Astrocyte (in vitro differentiated cells and primary cell): Measurements from ENCODE around the gene FAM227B. TPM values are rescaled to one million over a fixed set of nuclear protein-coding genes. Genes with fewer than 3 reads are reported as not detected.

Experiments used
- DNase-seq: peaks from one replicate; pipeline ENCODE4 v3.0.0-alpha.2; 2010; ENCODE audit warnings: low read depth
- FAIRE-seq: peaks from 2 replicates; lab custom pipeline; 2011; peaks lifted over from hg19 to GRCh38; lab: Jason Lieb, UNC
- H2AFZ ChIP-seq: 2 replicates; pipeline ENCODE4 v1.6.0; 2012; ENCODE audit warnings: low read depth, low read length, inconsistent platforms
- H3K27ac ChIP-seq: 2 replicates; pipeline ENCODE4 v1.5.1; 2011; ENCODE audit warnings: low read depth, low read length, inconsistent platforms
- H3K27me3 ChIP-seq: 2 replicates; pipeline ENCODE4 v1.6.0; 2011; ENCODE audit warnings: low read length, inconsistent platforms; ENCODE audit not compliant: insufficient read depth
- H3K36me3 ChIP-seq: 2 replicates; pipeline ENCODE4 v1.5.1; 2011; ENCODE audit warnings: low read length, inconsistent platforms; ENCODE audit not compliant: insufficient read depth
- H3K4me1 ChIP-seq: 2 replicates; pipeline ENCODE4 v1.5.1; 2011; ENCODE audit warnings: low read length, inconsistent platforms; ENCODE audit not compliant: insufficient read depth
- H3K4me2 ChIP-seq: 2 replicates; pipeline ENCODE4 v1.6.0; 2012; ENCODE audit warnings: low read length, inconsistent platforms
- H3K4me3 ChIP-seq: 2 replicates; pipeline ENCODE4 v1.5.1; 2011; ENCODE audit warnings: low read depth, mild to moderate bottlenecking, low read length, inconsistent platforms; ENCODE audit not compliant: insufficient read depth
- H3K79me2 ChIP-seq: 2 replicates; pipeline ENCODE4 v1.6.0; 2012; ENCODE audit warnings: mild to moderate bottlenecking, low read length, inconsistent platforms; ENCODE audit not compliant: insufficient read depth
- H3K9ac ChIP-seq: 2 replicates; pipeline ENCODE4 v1.6.0; 2012; ENCODE audit warnings: mild to moderate bottlenecking, low read length, inconsistent platforms
- H3K9me3 ChIP-seq: 2 replicates; pipeline ENCODE4 v1.5.1; 2012; ENCODE audit warnings: low read depth, mild to moderate bottlenecking, low read length, inconsistent platforms; ENCODE audit not compliant: insufficient read depth
- H4K20me1 ChIP-seq: 2 replicates; pipeline ENCODE4 v1.6.0; 2012; ENCODE audit warnings: low read length, inconsistent platforms; ENCODE audit not compliant: insufficient read depth
- H3K27ac Mint-ChIP-seq: one replicate; pipeline ENCODE4 v1.8.0; 2021; ENCODE audit warnings: mild to moderate bottlenecking, mixed read lengths; ENCODE audit not compliant: unreplicated experiment
- H3K27me3 Mint-ChIP-seq: one replicate; pipeline ENCODE4 v1.8.0; 2021; ENCODE audit warnings: low read depth, mixed read lengths; ENCODE audit not compliant: unreplicated experiment
- H3K36me3 Mint-ChIP-seq: one replicate; pipeline ENCODE4 v1.8.0; 2021; ENCODE audit warnings: low read depth, mixed read lengths; ENCODE audit not compliant: unreplicated experiment
- H3K4me1 Mint-ChIP-seq: one replicate; pipeline ENCODE4 v1.8.0; 2021; ENCODE audit warnings: low read depth, mixed read lengths; ENCODE audit not compliant: unreplicated experiment
- H3K4me3 Mint-ChIP-seq: one replicate; pipeline ENCODE4 v1.8.0; 2021; ENCODE audit warnings: mild to moderate bottlenecking, moderate library complexity, mixed read lengths; ENCODE audit not compliant: unreplicated experiment
- H3K9me3 Mint-ChIP-seq: one replicate; pipeline ENCODE4 v1.8.0; 2021; ENCODE audit warnings: mild to moderate bottlenecking, mixed read lengths; ENCODE audit not compliant: unreplicated experiment
- EZH2 ChIP-seq: IDR thresholded peaks from 2 replicates; pipeline ENCODE4 v1.6.1; 2012; ENCODE audit warnings: mild to moderate bottlenecking, low read length, inconsistent platforms; ENCODE audit not compliant: insufficient read depth
- total RNA-seq: library from RNA; stranded (reverse); gene quantifications from 2 replicates; pipeline ENCODE4 v1.2.1, GENCODE V29; 2021
- TF ChIP-seq, protein P1 (sequence below): IDR thresholded peaks from 2 replicates; pipeline ENCODE4 v1.5.1; 2011; ENCODE audit warnings: low read depth, mild to moderate bottlenecking, inconsistent platforms, low read length, moderate library complexity; ENCODE audit not compliant: insufficient read depth

FAM227B gene
- total RNA-seq, 1 donor from 2014 or later: 5.7 TPM

DNA sequence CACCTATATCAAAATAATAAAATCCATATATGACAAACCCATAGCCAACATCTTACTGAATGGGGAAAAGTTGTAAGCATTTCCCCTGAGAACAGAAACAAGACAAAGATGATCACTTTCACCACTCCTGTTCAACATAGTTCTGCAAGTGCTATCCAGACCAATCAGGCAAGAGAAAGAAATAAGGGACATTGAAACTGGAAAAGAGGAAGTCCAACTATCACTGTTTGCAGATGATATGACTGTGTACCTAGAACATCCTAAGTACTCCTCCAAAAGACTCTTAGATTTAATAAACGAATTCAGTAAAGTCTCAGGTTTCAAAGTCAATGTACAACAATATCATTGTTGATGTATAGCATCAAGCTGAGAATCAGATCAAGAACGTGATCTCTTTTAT lies 233.1 kb downstream of the FAM227B start:
- Histone ChIP-seq H2AFZ (no peak overlapping the region), H3K4me1 (no peaks in the 10 kb centered on the region), H3K27me3 (no peaks in the 10 kb centered on the region), H3K4me2 (no peak overlapping the region), H3K4me3 (no peak overlapping the region), H3K9me3 (no peaks in the 10 kb centered on the region), H4K20me1 (no peaks in the 10 kb centered on the region), H3K27ac (no peak overlapping the region), H3K9ac (no peak overlapping the region), H3K79me2 (no peaks in the 10 kb centered on the region), H3K36me3 (no peaks in the 10 kb centered on the region)
- Mint-ChIP-seq H3K4me3 (no peak overlapping the region), H3K27me3 (no peaks in the 10 kb centered on the region), H3K27ac (no peak overlapping the region), H3K4me1 (peaks cover 4% of the 10 kb centered on the region), H3K9me3 (no peaks in the 10 kb centered on the region), H3K36me3 (no peaks in the 10 kb centered on the region)
- no peak for FAIRE-seq
- DNase-seq: no peak
- TF ChIP-seq, protein P1, sequence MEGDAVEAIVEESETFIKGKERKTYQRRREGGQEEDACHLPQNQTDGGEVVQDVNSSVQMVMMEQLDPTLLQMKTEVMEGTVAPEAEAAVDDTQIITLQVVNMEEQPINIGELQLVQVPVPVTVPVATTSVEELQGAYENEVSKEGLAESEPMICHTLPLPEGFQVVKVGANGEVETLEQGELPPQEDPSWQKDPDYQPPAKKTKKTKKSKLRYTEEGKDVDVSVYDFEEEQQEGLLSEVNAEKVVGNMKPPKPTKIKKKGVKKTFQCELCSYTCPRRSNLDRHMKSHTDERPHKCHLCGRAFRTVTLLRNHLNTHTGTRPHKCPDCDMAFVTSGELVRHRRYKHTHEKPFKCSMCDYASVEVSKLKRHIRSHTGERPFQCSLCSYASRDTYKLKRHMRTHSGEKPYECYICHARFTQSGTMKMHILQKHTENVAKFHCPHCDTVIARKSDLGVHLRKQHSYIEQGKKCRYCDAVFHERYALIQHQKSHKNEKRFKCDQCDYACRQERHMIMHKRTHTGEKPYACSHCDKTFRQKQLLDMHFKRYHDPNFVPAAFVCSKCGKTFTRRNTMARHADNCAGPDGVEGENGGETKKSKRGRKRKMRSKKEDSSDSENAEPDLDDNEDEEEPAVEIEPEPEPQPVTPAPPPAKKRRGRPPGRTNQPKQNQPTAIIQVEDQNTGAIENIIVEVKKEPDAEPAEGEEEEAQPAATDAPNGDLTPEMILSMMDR: no peak

DNA sequence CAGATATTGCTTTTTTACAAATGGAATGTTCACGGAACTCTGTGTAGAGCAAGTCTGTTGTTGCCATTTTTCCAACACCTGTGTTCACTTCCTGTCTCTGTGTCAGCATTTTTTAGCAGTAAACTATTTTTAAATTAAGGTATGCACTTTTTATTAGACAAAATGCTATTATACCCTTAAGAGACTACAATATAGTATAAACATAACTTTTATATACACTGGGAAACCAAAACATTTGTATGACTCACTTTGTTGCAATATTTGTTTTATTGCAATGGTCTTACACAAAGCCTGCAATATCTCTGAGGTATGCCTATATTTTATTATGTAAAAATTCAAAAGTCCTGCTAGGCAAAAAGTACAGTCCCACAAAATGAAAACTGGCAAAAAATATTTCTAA lies 237.4 kb downstream of the FAM227B start:
- Histone ChIP-seq H4K20me1 (no peaks in the 10 kb centered on the region), H3K4me2 (no peak overlapping the region), H3K36me3 (no peaks in the 10 kb centered on the region), H2AFZ (no peak overlapping the region), H3K27me3 (no peaks in the 10 kb centered on the region), H3K9me3 (no peaks in the 10 kb centered on the region), H3K4me3 (no peak overlapping the region), H3K9ac (no peak overlapping the region), H3K4me1 (no peaks in the 10 kb centered on the region), H3K79me2 (no peaks in the 10 kb centered on the region), H3K27ac (no peak overlapping the region)
- H3K27me3 Mint-ChIP-seq: no peaks in the 10 kb centered on the region
- no peaks in the 10 kb centered on the region for H3K4me1 Mint-ChIP-seq
- peaks cover 1% of the 10 kb centered on the region for H3K36me3 Mint-ChIP-seq
- FAIRE-seq (no peak), DNase-seq (no peak)
- no peak overlapping the region for H3K4me3 Mint-ChIP-seq
- TF ChIP-seq EZH2: no peak
- TF ChIP-seq, protein P1: no peak
- H3K9me3 Mint-ChIP-seq: no peaks in the 10 kb centered on the region
- H3K27ac Mint-ChIP-seq: no peak overlapping the region

DNA sequence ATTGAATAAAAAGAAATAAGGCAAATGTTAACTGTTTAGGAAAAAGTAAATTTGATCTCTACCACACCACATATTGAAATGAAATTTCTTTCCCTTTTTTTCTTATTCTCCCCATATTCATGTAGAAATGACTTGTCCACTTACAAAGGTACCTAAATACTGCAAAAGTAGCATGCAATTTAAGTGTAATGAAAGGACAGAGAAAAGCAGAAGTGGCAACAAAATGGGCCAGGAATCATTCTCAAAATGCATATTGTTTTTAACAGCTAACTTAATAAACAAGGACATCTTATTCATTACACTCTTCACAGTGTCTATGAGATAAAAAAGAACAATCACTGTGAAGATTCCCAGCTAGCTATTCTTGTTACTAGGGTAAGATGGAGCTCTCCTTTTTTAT lies 238.2 kb downstream of the FAM227B start:
- no peaks in the 10 kb centered on the region for H4K20me1 ChIP-seq
- H3K27ac ChIP-seq: no peak overlapping the region
- no peaks in the 10 kb centered on the region for H3K79me2 ChIP-seq
- no peak overlapping the region for H3K4me3 Mint-ChIP-seq
- H2AFZ ChIP-seq: no peak overlapping the region
- no peak overlapping the region for H3K9ac ChIP-seq
- no peaks in the 10 kb centered on the region for H3K9me3 ChIP-seq
- no peaks in the 10 kb centered on the region for H3K9me3 Mint-ChIP-seq
- peaks cover 1% of the 10 kb centered on the region for H3K36me3 Mint-ChIP-seq
- peak; percentile 59 for FAIRE-seq
- H3K27ac Mint-ChIP-seq: no peak overlapping the region
- DNase-seq: no peak
- TF ChIP-seq, protein P1: no peak
- TF ChIP-seq EZH2: no peak
- H3K36me3 ChIP-seq: no peaks in the 10 kb centered on the region
- no peaks in the 10 kb centered on the region for H3K27me3 ChIP-seq
- no peaks in the 10 kb centered on the region for H3K4me1 Mint-ChIP-seq
- H3K4me1 ChIP-seq: no peaks in the 10 kb centered on the region
- no peak overlapping the region for H3K4me2 ChIP-seq
- H3K4me3 ChIP-seq: no peak overlapping the region
- no peaks in the 10 kb centered on the region for H3K27me3 Mint-ChIP-seq
